Prostate gland (tissue), 2 donors: ENCODE results near the gene AP2A1. TPM values are rescaled to one million over a fixed set of nuclear protein-coding genes. Genes with fewer than 3 reads are reported as not detected.

Source experiments
- DNase-seq: peaks from one replicate; pipeline ENCODE4 v3.0.0-alpha.2; 2019; ENCODE audit warnings: low spot score
- H3K27ac ChIP-seq, 2 donors: fragments of 200-600 bp; sonication (generic); 2 replicates each; pipeline ENCODE4 v1.5.1; 2017 to 2019
- H3K27me3 ChIP-seq: fragments of 200-600 bp; sonication (generic); replicated peaks from 2 replicates; pipeline ENCODE4 v1.5.1; 2019; ENCODE audit not compliant: insufficient read depth
- H3K36me3 ChIP-seq, 2 donors: fragments of 200-600 bp; sonication (generic); 1 replicate in 1 of 2; 2 replicates in 1 of 2; pipeline versions ENCODE4 v1.5.1 to v1.8.1; 2017 to 2019
- H3K4me1 ChIP-seq: fragments of 200-600 bp; sonication (generic); replicated peaks from 2 replicates; pipeline ENCODE4 v1.5.1; 2019
- H3K4me3 ChIP-seq, 2 donors: fragments of 200-600 bp; sonication (generic); 2 replicates each; pipeline ENCODE4 v1.5.1; 2017 to 2019
- H3K9me3 ChIP-seq: fragments of 200-600 bp; sonication (generic); 2 replicates; pipeline ENCODE4 v1.5.1; 2017
- CTCF ChIP-seq, 4 experiments: fragments of 200-600 bp in 2 of 4; fragments of 450-650 bp in 2 of 4; sonication (generic) in 2 of 4; IDR thresholded peaks; 1 replicate in 3 of 4; 2 replicates in 1 of 4; pipeline ENCODE4 v1.5.1; 2016 to 2019; ENCODE audit warnings: antibody characterized with exemption in 4 of 4, mild to moderate bottlenecking in 2 of 4, moderate library complexity in 2 of 4
- POLR2A ChIP-seq: fragments of 450-650 bp; IDR thresholded peaks from one replicate; pipeline ENCODE4 v1.6.1; 2016; ENCODE audit warnings: antibody characterized with exemption, mild to moderate bottlenecking
- POLR2AphosphoS5 ChIP-seq: sonication (generic); formaldehyde crosslinking; IDR thresholded peaks from one replicate; pipeline ENCODE4 v1.6.1; 2017; ENCODE audit warnings: antibody characterized with exemption
- WGBS: methylation state at CpG from one replicate; pipeline ENCODE4 v1.1.5; 2018; 5-methylcytosine and 5-hydroxymethylcytosine counted together
- intact Hi-C: fragments of 100-400 bp; cut with DNase I; formaldehyde crosslinking; loops from one replicate; pipeline ENCODE4 v1.14.2; 2022
- total RNA-seq, 2 donors: library from RNA; depleted of rRNA; stranded (reverse); fragments of >200 nt; gene quantifications; one replicate each; pipeline ENCODE4 v1.1.0, GENCODE V29; 2016

AP2A1 gene
- total RNA-seq, 2 donors from 2014 or later: 62.7 to 252 TPM

- Histone ChIP-seq H3K4me1 (no peaks in the 10 kb centered on the region), H3K36me3 (no peaks in the 10 kb centered on the region), H3K27me3 (no peaks in the 10 kb centered on the region), H3K4me3 (no peak overlapping the region), H3K9me3 (no peaks in the 10 kb centered on the region), H3K27ac (no peak overlapping the region)
- TF ChIP-seq CTCF (IDR thresholded peaks at IDR 0.05) (no peak), POLR2A (no peak), POLR2AphosphoS5 (no peak)
- DNase-seq: no peak
- 91% methylated on average over 3 of the region's 3 CpGs for WGBS
- intact Hi-C loops: no loop called here
These were observed 82.1 kb downstream of the AP2A1 start for GRCh38 chr19:49848938-49849337.

DNA sequence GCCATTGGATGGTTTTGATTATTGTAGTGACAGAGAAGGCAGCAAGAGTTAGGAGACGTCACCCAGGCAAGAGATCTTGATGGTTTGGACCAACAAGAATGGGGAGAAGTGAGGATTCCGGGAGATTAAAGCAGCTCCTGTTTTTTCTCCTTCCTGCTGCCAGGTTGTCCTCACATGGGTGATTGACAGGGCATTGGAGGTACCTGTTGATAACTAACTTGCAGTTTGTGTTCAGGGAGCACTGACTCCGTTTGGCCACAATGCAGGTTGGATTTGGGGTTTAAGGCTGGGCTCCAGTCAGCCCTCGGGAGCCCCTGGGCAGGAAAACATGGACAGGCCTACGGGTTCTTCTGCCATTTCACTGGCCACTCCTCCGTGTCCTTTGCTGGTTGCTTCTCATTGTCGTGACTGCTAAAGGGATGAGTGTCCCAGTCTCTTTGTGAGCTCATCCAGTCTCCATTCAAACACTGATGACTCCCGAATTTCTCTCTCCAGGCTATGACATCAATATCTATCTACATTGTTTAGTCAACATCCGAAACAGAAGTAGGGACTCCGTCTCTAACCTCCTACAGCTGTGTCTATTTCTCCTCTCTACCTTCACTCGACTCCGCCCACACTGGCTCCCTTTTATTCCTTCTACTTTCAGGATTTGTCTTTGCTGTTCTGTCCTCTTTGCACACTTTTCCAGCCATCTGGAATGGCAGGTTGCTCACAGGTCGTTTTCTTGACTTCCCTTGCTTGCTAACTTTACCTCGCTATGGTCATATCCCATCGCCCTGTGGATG, 82.8 kb downstream of the AP2A1 start:
- Histone ChIP-seq H3K4me3 (peak overlapping the region; percentile 62 to 91), H3K9me3 (no peaks in the 10 kb centered on the region), H3K36me3 (no peaks in the 10 kb centered on the region), H3K27ac (peak overlapping the region; percentile 99 to 100), H3K4me1 (no peaks in the 10 kb centered on the region), H3K27me3 (no peaks in the 10 kb centered on the region)
- WGBS: 93% methylated on average over 15 of the region's 15 CpGs
- intact Hi-C loops: loop anchor here (5.0 kb wide), 1 partner anchor 32 kb away; the partner anchor contains the start of gene MED25
- no peak for TF ChIP-seq POLR2A
- no peak for TF ChIP-seq CTCF (IDR thresholded peaks at IDR 0.05)
- no peak for TF ChIP-seq POLR2AphosphoS5
- DNase-seq: no peak

DNA sequence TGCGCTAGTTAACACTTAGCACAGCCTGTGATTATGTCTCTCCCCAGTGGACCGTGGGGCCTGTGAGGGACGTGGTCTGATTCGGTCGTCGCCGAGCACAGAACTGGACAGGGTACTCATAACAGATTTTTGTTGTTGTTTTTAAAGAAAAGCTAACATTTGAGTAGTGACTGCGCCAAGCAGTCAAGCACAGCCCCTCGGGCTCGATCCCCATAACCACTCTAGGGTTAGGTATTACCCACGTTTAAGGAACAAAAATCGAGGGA, 83.4 kb downstream of the AP2A1 start:
- intact Hi-C loops: loop anchor here (5.0 kb wide), 1 partner anchor 33 kb away; the partner anchor contains the start of gene MED25
- Histone ChIP-seq H3K4me3 (peak overlapping the region; percentile 62 to 91), H3K27ac (peak overlapping the region; percentile 99 to 100), H3K9me3 (no peaks in the 10 kb centered on the region), H3K4me1 (no peaks in the 10 kb centered on the region), H3K27me3 (no peaks in the 10 kb centered on the region), H3K36me3 (peaks cover 0 to 3% of the 10 kb centered on the region in 2 donors)
- WGBS: 64% methylated on average over 12 of the region's 12 CpGs
- TF ChIP-seq POLR2A: no peak
- TF ChIP-seq CTCF (IDR thresholded peaks at IDR 0.05): no peak
- TF ChIP-seq POLR2AphosphoS5: no peak
- DNase-seq: no peak

DNA sequence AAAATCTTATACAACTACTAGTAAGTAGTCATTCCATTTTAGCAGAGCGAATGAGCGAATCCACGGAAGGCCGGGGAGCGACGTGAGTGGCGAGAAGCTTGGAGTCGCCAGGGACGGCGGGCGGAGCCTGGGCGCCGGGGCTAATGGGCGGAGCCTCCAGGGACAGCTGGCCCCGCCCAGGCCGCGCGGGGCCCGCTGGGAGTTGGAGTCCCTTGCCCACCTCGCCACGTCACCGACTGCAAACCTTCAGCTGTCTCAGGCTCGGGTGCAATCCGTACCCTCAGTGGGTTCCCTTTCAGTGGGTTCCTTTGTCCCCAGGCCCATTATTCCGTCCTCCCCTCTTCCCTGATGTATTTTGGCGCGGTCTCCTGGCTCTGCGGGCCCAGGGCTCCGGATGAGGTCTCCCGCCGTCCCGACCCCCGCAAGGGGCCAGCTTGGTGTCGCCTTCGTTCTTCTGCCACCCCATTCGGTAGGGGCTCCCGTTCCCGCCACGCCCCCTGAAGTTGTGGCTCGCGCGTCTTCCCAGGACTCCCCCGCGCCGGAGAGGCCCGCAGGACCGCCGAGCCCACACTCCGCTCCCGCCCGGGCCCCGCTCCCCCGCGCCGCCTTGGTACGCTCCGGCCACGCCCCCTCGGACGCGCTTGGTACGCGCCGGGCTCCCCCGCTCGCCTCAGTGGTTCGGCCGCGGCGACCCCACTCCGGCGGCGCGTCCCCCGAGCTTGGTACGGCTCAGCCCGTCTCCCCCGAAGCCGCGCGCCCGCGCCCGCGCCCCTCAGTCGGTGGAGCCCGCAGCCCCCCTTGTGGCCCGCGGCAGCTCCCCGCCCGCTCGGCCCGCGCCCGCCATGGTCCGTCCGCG, 83.9 kb downstream of the AP2A1 start, which contains the start of gene PTOV1:
Gene PTOV1, plus strand, starts transcription at position 673 of the 856 bp plus-strand sequence.
- DNase-seq: peak; percentile 90
- Histone ChIP-seq H3K36me3 (peaks cover 0 to 9% of the 10 kb centered on the region in 2 donors), H3K27me3 (no peaks in the 10 kb centered on the region), H3K27ac (peak within 1 kb of the TSS; percentile 99 to 100), H3K4me3 (peak within 1 kb of the TSS; percentile 62 to 91), H3K4me1 (no peaks in the 10 kb centered on the region), H3K9me3 (no peaks in the 10 kb centered on the region)
- 2% methylated on average over 55 of the region's 98 CpGs for WGBS
- intact Hi-C loops: loop anchor here (5.0 kb wide), 1 partner anchor 33 kb away; the partner anchor contains the start of gene MED25
- TF ChIP-seq POLR2A: peak; percentile 72
- peak; percentile 87 for TF ChIP-seq POLR2AphosphoS5
- TF ChIP-seq CTCF (IDR thresholded peaks at IDR 0.05): no peak
